NCI-H1105 (cell line): ENCODE results near the gene GMPR.

Experiments
- DNase-seq: peaks from one replicate; lab custom pipeline; 2025; lab: John Stamatoyannopoulos, UW

GMPR gene

DNA sequence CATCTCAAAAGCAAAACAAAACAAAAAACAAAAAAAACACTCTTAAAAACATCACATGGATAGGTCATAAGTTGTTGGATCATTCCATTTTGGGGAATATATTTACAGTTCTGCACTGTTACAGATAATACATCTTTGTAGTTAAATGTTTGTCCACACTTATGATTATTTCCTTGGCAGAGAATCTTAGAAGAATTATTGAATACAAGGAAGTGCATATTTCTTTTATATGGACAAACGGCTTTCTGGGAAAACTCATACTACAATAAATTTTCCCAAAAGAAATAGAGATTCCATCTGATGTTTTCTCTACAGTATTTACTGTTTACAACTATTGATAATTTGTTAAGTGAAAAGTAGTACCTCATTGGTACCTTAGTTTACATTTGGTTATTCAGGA lies 33.8 kb downstream of the GMPR start:
- no peak for DNase-seq

DNA sequence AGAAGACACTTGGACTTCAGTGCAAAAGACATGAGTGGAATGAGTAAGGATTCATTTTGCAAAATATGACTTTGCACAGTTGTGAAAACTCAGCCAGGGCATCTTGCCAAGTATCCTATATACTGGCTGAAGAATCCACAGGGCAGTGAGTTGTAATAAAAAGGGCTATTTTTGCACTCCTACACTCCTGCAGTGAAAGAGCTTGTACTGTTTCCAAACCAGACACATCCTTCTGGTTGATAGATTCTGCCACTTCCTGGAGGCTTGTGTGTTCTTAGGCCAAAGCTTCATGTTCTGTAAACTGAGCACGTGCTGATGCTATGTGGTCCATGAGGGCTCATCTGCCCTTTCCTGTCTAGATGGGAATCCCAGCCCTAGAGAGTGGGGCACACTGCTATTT lies 34.9 kb downstream of the GMPR start:
- no peak for DNase-seq

DNA sequence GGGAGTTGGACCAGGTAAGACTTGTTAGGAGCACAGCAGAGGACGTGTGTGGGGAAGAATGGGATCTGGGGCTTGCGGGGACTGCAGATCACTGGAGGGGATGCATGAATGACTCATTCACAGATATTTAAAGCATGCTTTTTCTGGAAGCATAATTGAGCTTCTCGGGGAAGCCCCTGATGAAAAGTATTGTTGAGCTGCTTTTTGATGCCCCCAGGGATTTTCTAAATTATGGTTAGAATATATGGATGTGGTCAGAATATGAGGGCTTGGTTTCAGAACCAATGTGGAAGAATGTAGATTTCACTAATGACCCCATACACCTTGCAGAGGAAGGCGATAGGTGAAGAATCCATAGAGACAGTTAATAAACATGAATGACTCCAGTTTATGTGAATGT lies 36.1 kb downstream of the GMPR start:
- DNase-seq, result no peak

DNA sequence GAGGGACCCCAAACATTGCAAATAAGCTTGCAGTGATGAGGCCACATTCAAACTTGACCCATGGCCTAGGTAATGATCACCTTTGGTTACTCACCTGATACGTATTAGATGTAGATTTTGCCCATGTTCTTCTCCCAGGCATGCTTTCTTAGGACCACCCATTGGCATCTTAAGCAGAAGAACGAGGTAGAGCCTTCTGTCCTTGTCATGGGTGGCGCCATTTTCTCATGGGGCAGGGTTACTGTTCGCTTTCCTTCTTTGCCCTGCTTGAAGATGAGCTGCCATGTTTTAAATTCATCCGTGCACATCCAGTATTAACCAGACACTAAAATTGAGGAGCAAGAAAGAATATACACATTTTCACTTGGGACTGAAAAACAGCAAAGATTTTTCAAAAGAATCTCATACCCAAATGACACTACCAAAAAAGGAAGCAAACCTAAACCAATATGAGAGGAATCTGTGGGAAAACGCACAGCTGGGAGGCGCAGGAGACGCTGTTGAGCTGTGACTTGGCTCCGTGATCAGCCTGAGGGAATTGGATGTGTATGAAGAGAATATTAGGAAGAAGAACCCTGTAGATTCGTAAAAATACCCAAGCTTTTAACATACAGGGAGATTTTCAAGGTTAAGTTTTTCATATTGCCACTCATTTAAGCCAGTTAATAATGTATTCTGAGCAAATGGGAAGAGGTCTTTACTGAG lies 36.6 kb downstream of the GMPR start:
- DNase-seq, result no peak

DNA sequence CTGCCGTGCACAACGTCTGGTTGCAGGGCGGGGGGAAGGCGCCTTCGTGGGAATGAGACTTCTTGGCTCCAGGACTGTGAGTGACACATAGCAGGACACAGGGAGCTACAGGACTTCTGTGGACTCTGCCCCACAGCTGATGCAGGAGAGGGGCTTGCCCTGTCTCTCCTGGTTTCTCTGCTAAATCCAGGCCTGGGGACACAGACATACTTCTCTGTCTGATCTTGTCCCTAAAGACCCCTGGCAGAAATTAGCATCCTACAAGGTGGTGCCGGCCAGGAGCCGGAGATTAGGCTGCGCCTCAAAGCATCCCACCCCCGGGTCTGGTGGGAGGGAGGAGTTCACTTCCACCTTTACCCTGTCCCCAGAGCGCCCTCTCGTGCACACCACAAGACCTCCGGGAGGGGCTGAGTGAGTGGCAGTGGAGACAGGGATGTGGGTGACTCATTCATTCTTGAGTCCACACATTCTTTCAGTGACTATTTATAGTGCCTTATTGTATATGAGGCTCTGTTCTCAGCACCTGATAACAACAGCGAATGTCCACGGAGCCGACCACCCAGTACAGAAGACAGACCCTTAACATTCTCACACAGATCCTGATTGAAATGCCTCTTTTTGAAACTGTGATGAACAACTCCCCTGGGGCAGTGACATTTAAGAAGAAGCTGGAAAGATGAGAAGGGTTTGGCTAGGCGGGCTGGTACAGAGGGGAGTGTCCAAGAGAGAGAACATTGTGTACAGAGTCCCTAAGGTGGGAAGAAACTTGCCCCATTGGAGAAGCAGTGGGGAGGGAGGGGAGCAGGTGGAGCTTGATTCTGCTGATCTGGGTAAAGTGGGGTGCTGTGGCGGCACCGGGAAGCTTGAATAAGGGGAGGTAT lies 39.0 kb downstream of the GMPR start:
- no peak for DNase-seq

DNA sequence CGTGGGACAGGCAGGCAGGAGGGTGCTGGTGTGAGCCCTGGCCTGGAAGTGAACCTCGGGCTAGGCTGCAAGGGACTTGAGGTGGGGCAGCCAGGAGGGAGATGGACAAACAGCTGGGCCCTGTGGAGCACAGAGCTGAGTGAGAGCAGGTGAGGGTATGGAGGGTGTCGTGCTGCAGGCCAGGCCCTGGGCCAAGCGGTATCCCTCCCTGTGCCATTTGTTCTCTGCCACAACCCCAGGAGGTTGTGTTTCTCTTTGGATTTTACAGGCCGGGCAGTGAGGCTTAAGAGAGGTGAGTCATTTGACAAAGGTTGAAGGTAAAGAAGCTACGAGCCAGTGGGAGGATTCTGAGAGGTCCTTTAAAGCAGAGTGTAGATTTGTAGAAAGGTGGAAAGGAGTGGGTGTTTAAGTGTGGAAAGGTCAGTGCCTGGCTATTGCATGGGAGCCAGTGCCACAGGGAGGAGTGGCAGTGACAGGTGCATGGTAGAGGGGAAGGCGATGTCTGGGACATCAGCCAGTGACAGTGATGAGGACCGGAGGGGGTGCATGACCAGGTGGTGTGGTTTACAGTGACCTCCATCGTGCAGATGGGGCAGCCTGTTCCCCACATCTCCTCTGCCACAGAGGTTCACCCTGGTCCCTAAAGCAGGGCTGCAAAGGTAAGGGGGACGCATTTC lies 39.8 kb downstream of the GMPR start:
- no peak for DNase-seq

DNA sequence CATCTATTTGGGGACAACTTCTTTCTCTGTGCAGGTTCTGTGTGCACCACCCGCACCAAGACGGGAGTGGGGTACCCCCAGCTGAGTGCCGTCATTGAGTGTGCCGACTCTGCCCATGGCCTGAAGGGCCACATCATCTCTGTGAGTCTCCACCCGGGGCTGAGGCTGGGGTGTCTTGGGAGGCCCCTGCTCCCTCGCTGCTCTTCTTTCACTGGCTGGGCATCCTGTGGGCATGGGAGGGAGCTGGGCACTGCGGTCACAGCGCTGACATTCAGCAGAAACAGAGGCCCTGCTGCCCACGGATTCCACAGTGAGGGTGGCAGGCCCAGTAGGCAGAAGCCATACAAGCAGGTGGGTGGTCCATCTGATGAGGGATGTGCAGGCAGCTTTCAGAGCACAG lies 40.4 kb downstream of the GMPR start:
- DNase-seq, result no peak

DNA sequence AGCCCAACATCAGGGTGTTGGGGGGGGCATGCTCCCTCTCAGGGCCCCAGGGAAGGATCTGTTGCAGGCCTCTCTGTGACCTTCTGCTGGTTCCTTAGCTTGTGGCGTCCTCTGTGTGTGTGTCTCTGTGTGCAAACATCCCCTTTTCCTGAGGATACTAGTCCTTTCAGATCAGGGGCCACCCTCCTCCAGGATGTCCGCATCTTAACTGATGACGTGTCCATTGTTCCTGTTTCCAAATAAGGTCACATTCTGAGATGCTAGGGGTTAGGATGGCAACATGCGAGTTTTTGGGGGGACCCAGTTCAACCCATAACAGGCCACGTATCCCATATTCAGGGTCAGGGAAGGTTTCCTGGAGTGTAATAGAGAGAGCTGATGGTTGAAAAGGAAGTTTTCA lies 40.9 kb downstream of the GMPR start:
- DNase-seq, result no peak

DNA sequence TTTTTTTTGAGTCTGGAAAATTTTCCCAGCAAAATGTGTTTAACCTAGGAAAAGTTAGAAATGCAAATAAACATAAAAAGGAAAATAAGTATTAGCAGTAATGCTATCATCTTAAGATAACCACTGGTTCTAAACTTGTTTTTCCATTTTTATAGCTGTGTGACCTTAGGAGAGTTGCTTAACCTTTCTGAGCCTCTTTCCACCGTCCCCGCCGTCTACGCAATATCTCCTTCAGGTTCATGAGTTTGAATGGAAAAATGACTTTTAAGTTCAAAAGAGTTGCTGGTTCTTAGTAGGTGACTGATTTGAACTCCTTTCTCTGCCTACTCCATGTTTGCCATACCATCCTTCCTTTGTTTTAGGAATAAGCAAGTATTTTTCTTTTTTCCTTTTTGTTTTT lies 44.0 kb downstream of the GMPR start:
- DNase-seq, result no peak

DNA sequence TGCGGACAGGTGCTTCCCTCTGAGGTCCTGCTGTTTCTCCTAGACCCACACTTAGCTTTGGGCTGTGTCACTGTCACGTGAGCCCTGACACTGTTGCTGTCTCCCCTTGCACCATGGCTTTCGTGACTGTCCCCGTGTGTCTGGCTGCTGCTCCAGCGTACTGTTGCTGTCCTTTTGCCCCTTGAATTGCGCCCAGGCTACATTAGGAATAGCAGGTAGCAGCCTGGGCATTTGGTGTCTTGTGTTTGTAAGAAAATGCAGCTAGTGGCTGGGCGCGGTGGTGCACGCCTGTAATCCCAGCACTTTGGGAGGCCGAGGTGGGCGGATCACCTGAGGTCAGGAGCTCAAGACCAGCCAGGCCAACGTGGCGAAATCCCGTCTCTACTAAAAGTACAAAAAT lies 46.1 kb downstream of the GMPR start:
- DNase-seq, result no peak

DNA sequence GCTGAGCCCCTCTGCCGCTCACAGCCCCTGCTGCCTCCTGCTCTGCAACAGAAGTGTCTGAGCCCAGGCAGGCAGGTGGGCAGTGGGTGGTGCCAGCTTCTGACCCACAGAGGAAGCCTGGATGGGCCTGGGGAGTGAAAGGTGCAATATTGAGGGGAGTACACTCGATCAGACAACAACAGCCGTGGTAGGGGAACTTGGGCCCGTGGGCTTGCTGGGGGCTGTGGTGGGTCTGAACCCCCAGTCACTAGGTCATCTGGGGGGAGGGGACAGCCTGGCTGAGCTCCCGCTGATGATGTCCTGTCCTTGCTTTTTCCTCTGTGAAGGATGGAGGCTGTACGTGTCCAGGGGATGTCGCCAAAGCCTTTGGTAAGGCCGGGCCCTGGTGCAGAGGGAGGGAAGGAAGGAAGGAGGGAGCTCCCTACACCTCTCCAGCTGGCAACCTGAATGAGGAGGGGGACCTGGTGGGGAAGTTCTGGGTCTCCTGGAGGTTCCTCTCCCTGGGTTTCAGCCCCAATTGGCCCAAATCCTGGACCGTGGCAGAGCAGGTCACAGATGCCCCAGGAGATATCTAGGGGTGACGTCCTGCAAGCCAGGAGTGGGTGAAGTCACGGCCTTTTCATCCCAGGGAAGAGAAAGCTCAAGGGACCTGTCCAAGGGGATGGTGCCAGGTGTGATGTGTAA lies 47.2 kb downstream of the GMPR start:
- DNase-seq, result no peak

DNA sequence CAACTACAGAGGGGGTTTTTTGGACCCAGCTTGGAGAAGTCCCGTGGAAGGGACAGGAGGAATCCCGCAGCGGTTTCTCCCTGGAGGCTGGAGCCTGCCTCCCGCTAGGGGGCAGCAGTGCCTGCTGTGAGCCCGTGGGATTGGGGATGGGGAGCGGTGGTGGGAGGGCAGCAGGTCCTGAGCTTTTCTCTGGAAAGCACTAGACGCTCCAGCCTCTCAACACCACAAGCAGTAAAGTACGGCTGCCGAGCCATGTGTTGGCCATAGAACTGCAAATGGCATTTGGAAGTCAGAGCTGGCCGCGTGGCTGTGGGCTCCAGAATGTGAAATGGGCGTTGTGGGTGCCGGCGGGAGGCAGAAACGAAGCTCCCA lies 47.8 kb downstream of the GMPR start:
- DNase-seq, result no peak

DNA sequence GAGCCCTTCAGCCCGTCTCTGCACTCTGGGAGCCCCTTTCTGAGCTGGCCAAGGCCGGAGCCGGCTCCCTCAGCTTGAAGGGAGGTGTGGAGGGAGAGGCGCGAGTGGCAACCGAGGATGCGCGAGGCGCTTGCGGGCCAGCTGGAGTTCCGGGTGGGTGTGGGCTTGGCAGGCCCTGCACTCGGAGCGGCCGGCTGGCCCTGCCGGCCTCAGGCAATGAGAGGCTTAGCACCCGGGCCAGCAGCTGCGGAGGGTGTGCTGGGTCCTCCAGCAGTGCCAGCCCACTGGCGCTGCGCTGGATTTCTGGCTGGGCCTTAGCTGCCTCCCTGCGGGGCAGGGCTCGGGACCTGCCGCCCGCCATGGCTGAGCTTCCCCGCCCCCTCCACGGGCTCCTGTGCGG lies 49.8 kb downstream of the GMPR start:
- DNase-seq, result no peak

DNA sequence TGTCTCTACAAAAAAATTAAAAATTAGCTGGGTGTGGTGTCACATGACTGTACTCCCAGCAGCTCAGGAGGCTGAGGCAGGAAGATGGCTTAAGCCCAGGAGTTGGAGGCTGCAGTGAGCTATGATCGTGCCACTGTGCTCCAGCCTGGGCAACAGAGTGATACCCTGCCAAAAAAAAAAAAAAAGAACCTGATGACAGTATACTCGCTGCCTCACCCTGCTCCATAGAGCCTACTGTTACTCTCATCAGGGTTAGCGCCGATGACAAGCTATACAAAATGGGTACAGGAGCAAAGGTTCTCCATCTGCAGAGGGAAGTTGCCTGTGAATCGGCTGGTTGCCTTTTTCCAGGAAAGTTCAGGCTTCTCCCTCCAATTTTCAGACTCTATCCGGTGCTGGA lies 53.4 kb downstream of the GMPR start:
- DNase-seq, result no peak

DNA sequence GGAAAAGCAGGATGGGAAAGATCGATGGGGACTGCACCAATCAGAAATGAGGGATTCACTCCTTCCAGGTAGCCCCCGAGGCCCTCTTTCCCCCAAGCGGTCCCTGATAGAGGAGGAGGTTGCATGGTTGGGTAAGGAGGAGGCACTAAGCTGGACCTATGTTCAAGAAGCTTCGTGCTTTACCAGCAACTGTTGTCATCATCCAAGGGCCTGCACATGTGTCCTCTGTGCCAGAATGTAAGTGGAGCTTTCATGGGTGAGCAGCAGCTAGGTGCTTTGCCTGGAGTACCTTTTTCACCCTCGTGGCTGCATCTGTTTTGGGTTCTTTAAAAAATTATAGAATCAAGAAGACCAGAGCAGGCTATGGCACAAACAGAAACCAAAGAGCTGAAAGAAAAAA lies 54.0 kb downstream of the GMPR start:
- DNase-seq, result no peak

DNA sequence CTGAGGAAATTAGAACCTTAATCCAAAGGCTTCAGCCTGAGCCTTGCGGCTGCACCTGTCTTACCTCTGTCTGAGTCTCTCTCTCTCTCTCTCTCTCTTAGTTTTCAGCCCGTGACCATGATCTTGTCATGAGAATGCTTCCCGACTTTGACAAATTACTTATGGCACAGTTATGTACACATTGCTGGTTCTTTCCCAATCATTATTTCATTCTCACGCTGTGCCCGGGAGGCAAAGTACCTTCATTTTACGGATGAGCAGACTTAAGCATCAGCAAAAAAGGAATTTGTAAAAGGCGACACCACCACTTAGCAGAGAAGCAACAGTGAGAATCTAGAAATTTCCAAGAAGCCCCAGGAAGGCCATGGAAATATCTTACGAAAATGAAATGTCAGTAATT lies 54.6 kb downstream of the GMPR start:
- no peak for DNase-seq

DNA sequence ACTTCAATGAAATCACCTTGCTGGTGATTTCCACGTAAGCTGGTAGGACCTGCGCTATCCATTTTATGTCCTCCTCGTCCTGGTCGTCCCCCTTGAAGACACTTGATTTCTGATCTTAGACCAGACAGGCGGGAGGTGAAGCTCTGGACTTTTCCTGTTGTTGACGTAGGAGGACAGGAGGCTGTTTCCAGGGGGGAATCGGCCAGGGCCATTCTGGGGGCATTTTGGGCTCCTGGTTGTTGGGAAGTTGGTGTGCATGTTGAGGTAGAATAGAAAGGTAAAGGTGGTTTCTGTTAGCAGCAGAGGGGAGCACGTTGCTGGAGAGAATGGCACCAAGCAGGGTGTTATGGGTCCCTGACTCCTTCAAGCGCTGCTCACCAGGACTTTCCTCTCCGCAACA lies 56.0 kb downstream of the GMPR start:
- no peak for DNase-seq

DNA sequence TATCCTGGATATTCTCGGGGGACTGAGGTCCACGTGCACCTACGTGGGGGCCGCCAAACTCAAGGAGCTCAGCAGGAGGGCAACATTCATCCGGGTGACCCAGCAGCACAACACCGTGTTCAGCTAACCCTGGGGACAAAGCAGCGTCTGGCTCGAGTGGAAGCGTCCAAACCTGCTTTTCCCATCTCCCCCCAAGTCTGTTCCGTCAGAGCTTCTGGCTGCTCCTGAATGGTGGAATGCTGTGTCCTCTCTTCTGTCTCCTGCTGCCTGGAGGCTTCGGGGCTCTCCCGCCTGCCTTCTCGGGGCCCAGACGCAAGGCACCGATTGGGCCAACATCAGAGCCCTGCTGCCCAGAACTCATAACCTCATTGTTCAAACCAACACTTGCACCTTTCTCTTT lies 56.7 kb downstream of the GMPR start:
- no peak for DNase-seq

DNA sequence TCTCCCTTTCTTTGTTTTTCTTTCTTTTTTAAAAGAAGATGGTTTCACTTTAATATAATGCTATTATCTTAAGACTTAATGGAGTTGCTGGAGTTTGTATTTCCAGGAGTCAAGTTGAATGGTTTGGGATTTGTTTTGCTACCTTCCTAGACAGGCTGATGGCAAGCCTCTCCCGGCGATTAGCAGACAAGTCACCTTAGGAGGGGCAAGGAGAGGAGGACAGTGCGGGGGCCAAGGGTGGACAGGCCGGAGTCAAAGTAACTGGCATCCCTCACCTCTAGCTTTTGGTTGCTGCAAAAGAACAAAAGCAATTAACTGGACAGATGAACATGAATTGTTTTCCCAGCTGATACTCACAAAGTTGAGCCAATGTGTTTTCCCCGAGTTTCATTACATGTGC lies 57.1 kb downstream of the GMPR start:
- no peak for DNase-seq

DNA sequence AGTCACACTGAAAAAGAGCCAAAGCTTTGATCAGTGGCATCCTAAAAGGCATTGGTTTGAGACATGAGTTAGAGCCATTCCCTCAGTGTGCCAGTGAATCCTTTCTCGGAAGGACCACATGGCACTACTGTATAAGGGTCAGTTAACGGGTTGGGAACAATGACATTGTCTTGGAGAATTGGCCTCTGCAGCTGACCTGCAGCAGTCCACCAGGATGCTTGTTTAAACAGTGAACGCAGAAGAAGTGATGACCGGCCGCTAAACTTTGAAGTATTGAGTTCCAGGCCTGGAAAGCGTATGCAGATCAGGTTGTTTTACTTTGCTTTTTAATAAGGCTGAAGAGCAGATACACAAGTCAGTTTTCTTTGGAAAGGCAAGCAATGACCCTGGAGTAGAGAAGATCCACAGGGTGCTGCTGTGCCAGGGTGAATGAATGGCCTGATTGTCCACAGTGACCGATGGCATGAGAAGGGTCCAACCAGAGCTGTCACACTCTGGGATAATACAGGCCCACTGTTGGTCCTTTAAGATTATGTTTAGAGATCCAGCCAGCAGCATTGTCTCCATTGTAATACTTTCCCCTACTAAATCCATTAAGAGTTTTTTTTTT lies 57.8 kb downstream of the GMPR start:
- DNase-seq, result no peak

DNA sequence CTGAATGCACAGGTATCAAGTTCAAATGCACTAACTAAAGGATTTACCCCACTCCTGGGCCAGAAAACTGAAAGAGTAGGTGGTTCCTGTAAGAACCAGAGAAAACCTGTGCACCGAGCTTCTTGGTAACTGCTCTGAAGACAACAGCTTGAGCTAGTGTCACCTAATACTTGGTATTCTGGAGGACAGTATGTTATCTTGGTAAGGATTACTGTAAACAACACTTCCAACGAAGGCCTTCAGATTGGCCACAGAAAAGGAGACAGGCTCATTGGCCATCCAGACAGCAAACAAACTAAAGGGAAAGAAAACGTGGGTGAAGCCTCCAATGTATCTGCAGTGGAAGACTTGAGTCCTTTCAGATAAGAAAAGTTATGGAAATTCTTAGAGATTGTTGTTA lies 61.5 kb downstream of the GMPR start:
- DNase-seq, result no peak

DNA sequence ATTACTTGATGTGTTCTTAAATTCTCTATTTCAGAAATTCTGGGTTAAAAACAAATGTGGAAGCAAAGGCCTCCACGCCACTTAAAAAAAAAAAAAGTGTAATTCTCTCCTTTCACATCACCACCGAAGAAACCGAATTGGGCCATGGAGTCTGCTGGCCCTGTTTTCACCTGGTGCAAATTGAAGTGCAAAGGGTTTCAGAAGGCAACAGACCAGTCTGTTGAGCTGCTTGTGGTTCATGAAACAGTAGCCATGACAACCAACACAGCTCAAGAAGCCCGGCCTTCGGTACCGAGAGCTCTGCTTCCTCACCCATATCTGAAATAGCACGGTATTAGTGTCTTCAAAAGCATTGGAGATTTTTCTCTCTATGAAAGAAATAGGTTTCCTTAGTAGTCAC lies 63.1 kb downstream of the GMPR start:
- no peak for DNase-seq
